ENCODE measurements around the gene FRYL. TPM values are rescaled to one million over a fixed set of nuclear protein-coding genes. Genes with fewer than 3 reads are reported as not detected.

The FRYL gene
- total and polyA plus RNA-seq, 2 of the 8 experiments (the other 6 are each of a cell fraction or from before 2014, with no cell fraction given): 8.0 to 36.5 TPM

- DNase-seq (ENCODE audit: low read depth in 1 of 2, low spot score in 2 of 2): no peak
Measured at GRCh38 chr4:48761286-48761685, 18.8 kb downstream of the FRYL start.

More at GRCh38 chr4:48761286-48761685, 18.8 kb downstream of the FRYL start:
- Histone ChIP-seq H3K27ac (ENCODE audit: low read depth, low read length) (no peak overlapping the region), H2BK20ac (ENCODE audit: low read length) (no peak overlapping the region), H3K27me3 (replicated peaks in 1 of 4; ENCODE audit: control insufficient read depth in 3 of 4, extremely low read depth in 1 of 4, insufficient read depth in 3 of 4, low read length in 3 of 4) (no peaks in the 10 kb centered on the region), H3K4me3 (ENCODE audit: extremely low read depth in 1 of 4, insufficient read depth in 2 of 4, low read depth in 3 of 4, low read length in 4 of 4) (no peak overlapping the region), H3K9ac (replicated peaks in 1 of 4; ENCODE audit: extremely low read depth in 1 of 4, low read depth in 3 of 4, low read length in 3 of 4) (no peak overlapping the region), H4K5ac (ENCODE audit: insufficient read length, low read depth, low read length) (no peak overlapping the region), H3K79me1 (ENCODE audit: low read depth, low read length) (peaks cover 3% of the 10 kb centered on the region), H3K79me2 (ENCODE audit: control insufficient read depth in 1 of 2, insufficient read depth in 2 of 2, low read length in 2 of 2) (peaks cover 5 to 83% of the 10 kb centered on the region in 2 experiments; a peak in 2 of 4 replicates), H3K4me2 (ENCODE audit: insufficient read depth in 1 of 2, low read depth in 2 of 2, low read length in 2 of 2) (no peak overlapping the region), H3K36me3 (ENCODE audit: control insufficient read depth in 2 of 4, insufficient read depth in 4 of 4, low read length in 3 of 4) (no peaks in the 10 kb centered on the region; a peak in 2 of 8 replicates), H3K18ac (ENCODE audit: extremely low read depth, low read length) (no peak overlapping the region), H4K91ac (replicated peaks; ENCODE audit: insufficient read length, low read length) (no peak overlapping the region), H2AK5ac (ENCODE audit: low read depth, low read length) (no peak overlapping the region), H2BK120ac (replicated peaks; ENCODE audit: low read depth, low read length) (no peak overlapping the region), H2BK15ac (ENCODE audit: low read length) (no peak overlapping the region), H3K4me1 (replicated peaks in 1 of 4; ENCODE audit: control insufficient read depth in 3 of 4, insufficient read depth in 4 of 4, low read length in 3 of 4) (no peaks in the 10 kb centered on the region), H4K20me1 (replicated peaks in 1 of 2; ENCODE audit: control insufficient read depth in 1 of 2, insufficient read depth in 2 of 2, low read length in 2 of 2) (peaks cover 3 to 7% of the 10 kb centered on the region in 2 experiments), H3K14ac (ENCODE audit: insufficient read length) (no peak overlapping the region), H2AFZ (ENCODE audit: low read length) (no peak overlapping the region), H3K56ac (replicated peaks; ENCODE audit: insufficient read length, low read depth, low read length) (no peak overlapping the region), H4K8ac (ENCODE audit: extremely low read depth, insufficient read depth, low read length) (no peak overlapping the region), H2BK5ac (ENCODE audit: low read depth, low read length) (no peak overlapping the region), H3K9me3 (ENCODE audit: insufficient read depth in 2 of 2, low read depth in 1 of 2, low read length in 1 of 2) (no peaks in the 10 kb centered on the region; a peak in 2 of 4 replicates), H3K4ac (replicated peaks; ENCODE audit: insufficient read length, low read depth, low read length) (no peak overlapping the region), H2BK12ac (ENCODE audit: low read depth, low read length) (no peak overlapping the region), H3K23ac (ENCODE audit: insufficient read length) (no peak overlapping the region), H3K23me2 (ENCODE audit: low read depth, low read length) (no peaks in the 10 kb centered on the region; the same call in 1 of the 2 replicates)
- WGBS, 2 experiments (ENCODE audit: extremely low coverage in 1 of 2, insufficient coverage in 1 of 2, insufficient read length in 1 of 2, insufficient replicate concordance in 2 of 2, low coverage in 1 of 2, low lambda C conversion rate in 2 of 2, missing lambda C conversion rate in 1 of 2): 87% methylated on average over 3 of the region's 3 CpGs; no CpG with 5 or more reads in 1 of the 2 experiments
- no peak for FAIRE-seq
- ChIA-PET POLR2A (ENCODE audit: partially characterized antibody) (interaction anchor here (0.9 kb wide), 1 partner anchor 19 kb away, joined by 3 read pairs; no protein-coding TSS in a partner anchor), CTCF (ENCODE audit: partially characterized antibody) (no interaction called here)
- TF ChIP-seq SUZ12 (IDR thresholded peaks at IDR 0.05; ENCODE audit: low read length) (no peak), PHF8 (conservative IDR thresholded peaks at IDR 0.05; ENCODE audit: low read depth, low read length) (no peak), TBP (IDR thresholded peaks at IDR 0.05; ENCODE audit: low read depth, low read length) (no peak), CEBPB (IDR thresholded peaks at IDR 0.05; ENCODE audit: low read depth, low read length) (no peak)

All from H1 (cell line).